AG04450 (cell line): ENCODE measurements around the gene PANK3. TPM values are rescaled to one million over a fixed set of nuclear protein-coding genes. Genes with fewer than 3 reads are reported as not detected.
A peak's percentile ranks its signal among the peaks of the same experiment; 100 is the strongest.

ENCODE experiments used
- CTCF ChIA-PET: fragments of 300-600, 350-600 bp; formaldehyde crosslinking; extraction: SDS; loops from one replicate; lab custom pipeline; 2022; ENCODE audit warnings: antibody characterized with exemption, inconsistent platforms; lab: Charles Lee
- POLR2A ChIA-PET: fragments of 350-600 bp; formaldehyde crosslinking; extraction: SDS; loops from one replicate; lab custom pipeline; 2021; ENCODE audit warnings: antibody characterized with exemption, inconsistent platforms; lab: Yijun Ruan, JAX
- DNase-seq: peaks from one replicate; pipeline ENCODE4 v3.0.0-alpha.2; 2011; ENCODE audit warnings: low read depth, low spot score
- H3K27ac ChIP-seq: one replicate; pipeline ENCODE4 v1.5.1; 2012; ENCODE audit warnings: low read depth, low read length, control low read depth
- H3K27me3 ChIP-seq: one replicate; pipeline ENCODE4 v1.6.0; 2012; ENCODE audit warnings: low read length; ENCODE audit not compliant: control insufficient read depth, insufficient read depth
- H3K4me3 ChIP-seq: 2 replicates; pipeline ENCODE4 v1.5.1; 2011; ENCODE audit warnings: mild to moderate bottlenecking, low read depth, low read length, control low read depth
- H3K9me3 ChIP-seq: 2 replicates; pipeline ENCODE4 v1.5.1; 2012; ENCODE audit warnings: low read length; ENCODE audit not compliant: control insufficient read depth, insufficient read depth
- CTCF ChIP-seq: IDR thresholded peaks from 2 replicates; pipeline ENCODE4 v1.5.1; 2011; ENCODE audit warnings: low read depth, low read length, control low read depth, inconsistent platforms
- polyA minus RNA-seq: library from RNA; depleted of rRNA, polyadenylated mRNA; stranded (reverse); fragments of >200 nt; gene quantifications from 2 replicates; pipeline ENCODE4 v1.2.3, GENCODE V29; 2011; rRNA and poly(A)+ RNA removed
- polyA plus RNA-seq: library from polyadenylated mRNA; depleted of rRNA; stranded (reverse); fragments of >200 nt; gene quantifications from 2 replicates; pipeline ENCODE4 v1.2.3, GENCODE V29; 2011; rRNA removed

PANK3 gene
- polyA plus RNA-seq (17.3 and 20.2 TPM in 2 replicates), polyA minus RNA-seq (11.2 and 20.9 TPM in 2 replicates)

- ChIA-PET CTCF (interaction anchor here (0.5 kb wide), 1 partner anchor 134 kb away, joined by 3 read pairs; no protein-coding TSS in a partner anchor), POLR2A (no interaction called here)
- peak; percentile 29 for DNase-seq
- H3K9me3 ChIP-seq, result no peaks in the 10 kb centered on the region; the same call in 1 of the 2 replicates
- TF ChIP-seq CTCF, result no peak
- H3K27ac ChIP-seq, result peak within 1 kb of the TSS; percentile 91
- no peaks in the 10 kb centered on the region for H3K27me3 ChIP-seq
- H3K4me3 ChIP-seq, result peak within 1 kb of the TSS; percentile 95
Observed at GRCh38 chr5:168578538-168579487, at the start of gene PANK3. PANK3 (minus strand) TSS chr5:168579368; CDS start chr5:168579283, 85 bp downstream.

- POLR2A ChIA-PET, result interaction anchor here (0.5 to 0.9 kb wide), 2 partner anchors 45 to 98 kb away, joined by 3 to 5 read pairs; no protein-coding TSS in a partner anchor
- DNase-seq, result no peak
Observed at GRCh38 chr5:168624850-168625364, 45.7 kb upstream of the PANK3 start.

GRCh38 chr5:168620807-168621206 is 41.6 kb upstream of the PANK3 start:
- Histone ChIP-seq H3K9me3 (no peaks in the 10 kb centered on the region), H3K4me3 (no peak overlapping the region), H3K27ac (no peak overlapping the region), H3K27me3 (no peaks in the 10 kb centered on the region)
- ChIA-PET POLR2A (no interaction called here), CTCF (interaction anchor here (0.6 kb wide), 1 partner anchor 43 kb away, joined by 3 read pairs; no protein-coding TSS in a partner anchor)
- DNase-seq, result no peak
- no peak for TF ChIP-seq CTCF

More at GRCh38 chr5:168624850-168625364, 45.7 kb upstream of the PANK3 start:
- Histone ChIP-seq H3K9me3 (no peaks in the 10 kb centered on the region), H3K4me3 (no peak overlapping the region), H3K27me3 (peaks cover 2% of the 10 kb centered on the region), H3K27ac (no peak overlapping the region)
- TF ChIP-seq CTCF, result no peak
- CTCF ChIA-PET, result no interaction called here

GRCh38 chr5:168614661-168615060 is 35.5 kb upstream of the PANK3 start:
- DNase-seq, result no peak
- Histone ChIP-seq H3K27ac (no peak overlapping the region), H3K27me3 (no peaks in the 10 kb centered on the region), H3K4me3 (no peak overlapping the region), H3K9me3 (no peaks in the 10 kb centered on the region)
- ChIA-PET POLR2A (no interaction called here), CTCF (no interaction called here)
- no peak for TF ChIP-seq CTCF
